IMR-90 (cell line): ENCODE results near the gene TMEM14A. TPM values are rescaled to one million over a fixed set of nuclear protein-coding genes. Genes with fewer than 3 reads are reported as not detected.

ENCODE experiments used
- ATAC-seq: fragments of 200-7000 bp; cut with Tn5 transposase; 2 replicates; pipeline ENCODE4 v1.9.1; 2020; ENCODE audit warnings: low read depth, mild to moderate bottlenecking, moderate library complexity
- BruUV-seq: library from RNA; stranded (reverse); fragments of 400-500 nt; replicated peaks from 2 replicates; lab custom pipeline; 2021; lab: Mats Ljungman, UMichigan
- CTCF ChIA-PET: fragments of 300-600 bp; formaldehyde crosslinking; extraction: SDS; loops from one replicate; lab custom pipeline; 2021; ENCODE audit warnings: antibody characterized with exemption; lab: Yijun Ruan, JAX
- POLR2A ChIA-PET: fragments of 300-600 bp; sonication (Branson Sonifier 250); formaldehyde crosslinking; loops from one replicate; lab custom pipeline; 2022; ENCODE audit warnings: antibody characterized with exemption; ENCODE audit not compliant: unreplicated experiment; lab: Charles Lee
- DNase-seq: peaks from one replicate; pipeline ENCODE4 v3.0.0; 2013
- H2AFZ ChIP-seq: replicated peaks from 2 replicates; pipeline ENCODE3; 2013; ENCODE audit warnings: low read length, mild to moderate bottlenecking; ENCODE audit not compliant: poor library complexity
- H2AK5ac ChIP-seq: 2 replicates; pipeline ENCODE4 v1.6.1; 2013; ENCODE audit warnings: low read depth, low read length, inconsistent platforms
- H2AK9ac ChIP-seq: replicated peaks from 2 replicates; pipeline ENCODE3; 2013; ENCODE audit warnings: mild to moderate bottlenecking, low read depth, low read length, moderate library complexity; ENCODE audit not compliant: poor library complexity
- H2BK120ac ChIP-seq: 2 replicates; pipeline ENCODE4 v1.6.1; 2013; ENCODE audit warnings: low read depth, low read length, inconsistent platforms
- H2BK15ac ChIP-seq: 3 replicates; pipeline ENCODE4 v1.6.1; 2013; ENCODE audit warnings: low read depth, low read length, inconsistent platforms
- H2BK20ac ChIP-seq: 2 replicates; pipeline ENCODE4 v1.6.1; 2013; ENCODE audit warnings: low read depth, mild to moderate bottlenecking, inconsistent platforms, low read length, moderate library complexity
- H2BK5ac ChIP-seq: 2 replicates; pipeline ENCODE4 v1.6.1; 2013; ENCODE audit warnings: mild to moderate bottlenecking, low read depth, low read length, inconsistent platforms; ENCODE audit not compliant: poor library complexity, severe bottlenecking
- H3K14ac ChIP-seq: replicated peaks from 2 replicates; pipeline ENCODE4 v1.6.1; 2013; ENCODE audit warnings: low read depth, low read length, inconsistent platforms
- H3K18ac ChIP-seq: 2 replicates; pipeline ENCODE4 v1.6.1; 2013; ENCODE audit warnings: low read depth, low read length, control low read depth
- H3K23ac ChIP-seq: 2 replicates; pipeline ENCODE4 v1.6.1; 2013; ENCODE audit warnings: low read depth, low read length, inconsistent platforms
- H3K27ac ChIP-seq: 2 replicates; pipeline ENCODE4 v1.5.1; 2013; ENCODE audit warnings: mild to moderate bottlenecking, control low read depth, low read length; ENCODE audit not compliant: insufficient read depth
- H3K27me3 ChIP-seq: 2 replicates; pipeline ENCODE4 v1.6.1; 2013; ENCODE audit warnings: low read length; ENCODE audit not compliant: control insufficient read depth, insufficient read depth
- H3K36me3 ChIP-seq: 2 replicates; pipeline ENCODE4 v1.6.1; 2013; ENCODE audit warnings: low read length, mixed read lengths; ENCODE audit not compliant: control insufficient read depth, insufficient read depth
- H3K4ac ChIP-seq: 2 replicates; pipeline ENCODE4 v1.6.1; 2013; ENCODE audit warnings: low read depth, low read length, inconsistent platforms
- H3K4me1 ChIP-seq: 2 replicates; pipeline ENCODE4 v1.6.1; 2013; ENCODE audit warnings: low read length, mixed read lengths; ENCODE audit not compliant: control insufficient read depth, insufficient read depth
- H3K4me2 ChIP-seq: 2 replicates; pipeline ENCODE4 v1.6.1; 2013; ENCODE audit warnings: low read depth, mild to moderate bottlenecking, control low read depth, low read length, moderate library complexity
- H3K4me3 ChIP-seq: 2 replicates; pipeline ENCODE4 v1.5.1; 2013; ENCODE audit warnings: low read depth, mild to moderate bottlenecking, control low read depth, low read length, moderate library complexity; ENCODE audit not compliant: insufficient read depth
- H3K56ac ChIP-seq: 2 replicates; pipeline ENCODE4 v1.6.1; 2013; ENCODE audit warnings: low read length, inconsistent platforms; ENCODE audit not compliant: insufficient read depth; ENCODE audit errors: extremely low read depth
- H3K79me1 ChIP-seq, 2 experiments: 2 replicates each; pipeline ENCODE4 v1.6.1; 2013; ENCODE audit warnings: low read length in 2 of 2, inconsistent platforms in 1 of 2, low read depth in 1 of 2
- H3K9ac ChIP-seq: 2 replicates; pipeline ENCODE4 v1.6.1; 2013; ENCODE audit warnings: low read depth, low read length, control low read depth
- H3K9me1 ChIP-seq: 2 replicates; pipeline ENCODE4 v1.6.1; 2013; ENCODE audit warnings: low read length, inconsistent platforms; ENCODE audit not compliant: insufficient read depth
- H3K9me3 ChIP-seq: 2 replicates; pipeline ENCODE4 v1.6.1; 2013; ENCODE audit warnings: low read length; ENCODE audit not compliant: control insufficient read depth, insufficient read depth
- H4K20me1 ChIP-seq: 2 replicates; pipeline ENCODE4 v1.6.1; 2013; ENCODE audit warnings: low read length, inconsistent platforms; ENCODE audit not compliant: insufficient read depth
- H4K5ac ChIP-seq: 2 replicates; pipeline ENCODE4 v1.6.1; 2013; ENCODE audit warnings: mild to moderate bottlenecking, low read depth, low read length, control low read depth
- H4K8ac ChIP-seq, 2 experiments: 2 replicates each; pipeline ENCODE4 v1.6.1; 2013; ENCODE audit warnings: low read depth in 2 of 2, low read length in 2 of 2, control low read depth in 1 of 2, inconsistent platforms in 1 of 2
- H4K91ac ChIP-seq: 2 replicates; pipeline ENCODE4 v1.6.1; 2013; ENCODE audit warnings: low read depth, low read length, inconsistent platforms; ENCODE audit not compliant: insufficient read depth
- BHLHE40 ChIP-seq: fragments of 150-350 bp; IDR thresholded peaks from 2 replicates; pipeline ENCODE4 v1.6.1; 2016; ENCODE audit warnings: mild to moderate bottlenecking, low read depth, low read length
- CEBPB ChIP-seq: IDR thresholded peaks from 2 replicates; pipeline ENCODE4 v1.6.1; 2012; ENCODE audit warnings: low read depth, low read length, improper control_type of control experiment
- CHD1 ChIP-seq: IDR thresholded peaks from 2 replicates; pipeline ENCODE4 v1.6.1; 2012; ENCODE audit warnings: low read depth, low read length, improper control_type of control experiment
- CTCF ChIP-seq: conservative IDR thresholded peaks from 2 replicates; pipeline ENCODE4 v1.5.1; 2012; ENCODE audit warnings: mild to moderate bottlenecking, low read depth, low read length, improper control_type of control experiment
- FOS ChIP-seq: fragments of 150-350 bp; IDR thresholded peaks from 2 replicates; pipeline ENCODE4 v1.6.1; 2016; ENCODE audit warnings: low read depth, low read length
- MAFK ChIP-seq: IDR thresholded peaks from 2 replicates; pipeline ENCODE4 v1.6.1; 2012; ENCODE audit warnings: low read depth, low read length, improper control_type of control experiment
- MAZ ChIP-seq: IDR thresholded peaks from 2 replicates; pipeline ENCODE4 v1.6.1; 2012; ENCODE audit warnings: low read depth, mild to moderate bottlenecking, low read length, improper control_type of control experiment, moderate library complexity, borderline replicate concordance
- MXI1 ChIP-seq: IDR thresholded peaks from 2 replicates; pipeline ENCODE4 v1.6.1; 2012; ENCODE audit warnings: low read depth, mild to moderate bottlenecking, low read length, moderate library complexity, borderline replicate concordance
- NFE2L2 ChIP-seq: fragments of 150-350 bp; IDR thresholded peaks from 2 replicates; pipeline ENCODE4 v1.6.1; 2016; ENCODE audit warnings: low read depth, mild to moderate bottlenecking, low read length
- POLR2A ChIP-seq: IDR thresholded peaks from 2 replicates; pipeline ENCODE4 v1.6.1; 2012; ENCODE audit warnings: mild to moderate bottlenecking, low read depth, low read length
- RAD21 ChIP-seq: IDR thresholded peaks from 2 replicates; pipeline ENCODE4 v1.6.1; 2012; ENCODE audit warnings: low read length, improper control_type of control experiment
- RCOR1 ChIP-seq: IDR thresholded peaks from 2 replicates; pipeline ENCODE4 v1.6.1; 2012; ENCODE audit warnings: mild to moderate bottlenecking, low read length, improper control_type of control experiment; ENCODE audit not compliant: insufficient replicate concordance
- RFX5 ChIP-seq: IDR thresholded peaks from 2 replicates; pipeline ENCODE4 v1.8.0; 2012; ENCODE audit warnings: low read depth, mild to moderate bottlenecking, low read length, moderate library complexity
- SMC3 ChIP-seq: fragments of 150-350 bp; IDR thresholded peaks from 2 replicates; pipeline ENCODE4 v1.6.1; 2016; ENCODE audit warnings: low read depth, mild to moderate bottlenecking, antibody characterized with exemption, low read length, moderate library complexity
- USF2 ChIP-seq: fragments of 150-350 bp; IDR thresholded peaks from 2 replicates; pipeline ENCODE4 v1.6.1; 2017; ENCODE audit warnings: mild to moderate bottlenecking, antibody characterized with exemption, low read length, low read depth
- WGBS, 2 experiments: methylation state at CpG; one replicate each; pipeline versions ENCODE4 v1.1.5 to v1.1.7; 2013; ENCODE audit warnings: missing lambda C conversion rate in 2 of 2; ENCODE audit not compliant: insufficient read length in 1 of 2; ENCODE audit errors: extremely low coverage in 2 of 2; 5-methylcytosine and 5-hydroxymethylcytosine counted together
- dilution Hi-C: fragments of 300-500 bp; cut with HindIII; formaldehyde crosslinking; loops from one replicate; pipeline ENCODE4 v1.14.3; 2018; ENCODE audit warnings: low sequenced_read_pairs; ENCODE audit not compliant: unreplicated experiment
- in situ Hi-C: fragments of 300-500 bp; cut with MboI; formaldehyde crosslinking; loops from 3 replicates; pipeline ENCODE4 v1.14.3; 2019; ENCODE audit warnings: low sequenced_read_pairs, inconsistent platforms, mixed read lengths
- intact Hi-C: fragments of 100-400 bp; cut with micrococcal nuclease; formaldehyde crosslinking; loops from 2 replicates; pipeline ENCODE4 v1.10.0; 2022
- polyA plus RNA-seq, 3 experiments: library from polyadenylated mRNA; depleted of rRNA; stranded (reverse); fragments of >200 nt; gene quantifications; 2 replicates each; pipeline ENCODE4 v1.2.3, GENCODE V29; 2012; ENCODE audit warnings: low replicate concordance in 1 of 3
- total RNA-seq: library from RNA; depleted of rRNA; stranded (reverse); fragments of >200 nt; gene quantifications from 2 replicates; pipeline ENCODE4 v1.2.3, GENCODE V29; 2012
- TF ChIP-seq, protein P1 (sequence below): fragments of 150-350 bp; IDR thresholded peaks from 2 replicates; pipeline ENCODE4 v1.6.1; 2016; ENCODE audit warnings: low read depth, mild to moderate bottlenecking, low read length, moderate library complexity, borderline replicate concordance

Gene TMEM14A
- total and polyA plus RNA-seq, 2 of the 4 experiments (the other 2 are of a cell fraction), result 18.5 to 25.1 TPM

GRCh38 chr6:52725535-52726192 lies 54.8 kb downstream of the TMEM14A start:
- H3K79me1 ChIP-seq, result no peaks in the 10 kb centered on the region
- H3K4me3 ChIP-seq, result no peak overlapping the region
- H3K27ac ChIP-seq, result no peak overlapping the region
- POLR2A ChIA-PET, result no interaction called here
- no peaks in the 10 kb centered on the region for H3K9me1 ChIP-seq
- DNase-seq, result peak; percentile 28
- H3K4me1 ChIP-seq, result no peaks in the 10 kb centered on the region; the same call in 1 of the 2 replicates
- TF ChIP-seq MAFK, result 0 out of 2 replicates have a peak, but pooled peaks have one; percentile 10
- TF ChIP-seq RCOR1, result no peak
- TF ChIP-seq RAD21, result no peak
- no peak for TF ChIP-seq MXI1
- TF ChIP-seq MAZ, result no peak
- TF ChIP-seq CEBPB, result no peak
- TF ChIP-seq FOS, result no peak
- no peak for TF ChIP-seq POLR2A
- TF ChIP-seq CHD1, result no peak
- no peak for TF ChIP-seq RFX5
- no peak for TF ChIP-seq USF2
- TF ChIP-seq NFE2L2, result peak; percentile 73
- TF ChIP-seq SMC3, result no peak
- no peak for TF ChIP-seq CTCF
- TF ChIP-seq BHLHE40, result no peak
- TF ChIP-seq, protein P1, sequence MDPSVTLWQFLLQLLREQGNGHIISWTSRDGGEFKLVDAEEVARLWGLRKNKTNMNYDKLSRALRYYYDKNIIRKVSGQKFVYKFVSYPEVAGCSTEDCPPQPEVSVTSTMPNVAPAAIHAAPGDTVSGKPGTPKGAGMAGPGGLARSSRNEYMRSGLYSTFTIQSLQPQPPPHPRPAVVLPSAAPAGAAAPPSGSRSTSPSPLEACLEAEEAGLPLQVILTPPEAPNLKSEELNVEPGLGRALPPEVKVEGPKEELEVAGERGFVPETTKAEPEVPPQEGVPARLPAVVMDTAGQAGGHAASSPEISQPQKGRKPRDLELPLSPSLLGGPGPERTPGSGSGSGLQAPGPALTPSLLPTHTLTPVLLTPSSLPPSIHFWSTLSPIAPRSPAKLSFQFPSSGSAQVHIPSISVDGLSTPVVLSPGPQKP, result no peak
- no peaks in the 10 kb centered on the region for H3K36me3 ChIP-seq
- no peak overlapping the region for H2AK9ac ChIP-seq
- no peak overlapping the region for H3K18ac ChIP-seq
- no TSS peak for BruUV-seq
- WGBS, 2 experiments, result 100% methylated on average over 1 of the region's 2 CpGs; no CpG with 5 or more reads in 1 of the 2 experiments
- CTCF ChIA-PET, result interaction anchor here (0.7 kb wide), 1 partner anchor 156 kb away, joined by 3 read pairs; no protein-coding TSS in a partner anchor
- H3K4me2 ChIP-seq, result no peak overlapping the region
- no peak overlapping the region for H4K8ac ChIP-seq
- no peak overlapping the region for H3K23ac ChIP-seq
- H3K4ac ChIP-seq, result no peak overlapping the region
- no peak overlapping the region for H2BK15ac ChIP-seq
- H3K14ac ChIP-seq, result no peak overlapping the region
- no peak for ATAC-seq
- dilution Hi-C loops, result no loop called here
- H2BK120ac ChIP-seq, result no peak overlapping the region
- no peak overlapping the region for H2BK5ac ChIP-seq
- H3K27me3 ChIP-seq, result no peaks in the 10 kb centered on the region; the same call in 1 of the 2 replicates
- no peaks in the 10 kb centered on the region for H3K9me3 ChIP-seq
- intact Hi-C loops, result no loop called here
- no peak overlapping the region for H3K9ac ChIP-seq
- no peak overlapping the region for H2AK5ac ChIP-seq
- H3K56ac ChIP-seq, result no peak overlapping the region
- H4K20me1 ChIP-seq, result no peaks in the 10 kb centered on the region
- no peak overlapping the region for H2BK20ac ChIP-seq
- in situ Hi-C loops, result no loop called here
- no peak overlapping the region for H4K5ac ChIP-seq
- no peak overlapping the region for H4K91ac ChIP-seq
- H2AFZ ChIP-seq, result no peak overlapping the region
